Measurements from ENCODE around the gene LINGO1.

Gene LINGO1

DNA sequence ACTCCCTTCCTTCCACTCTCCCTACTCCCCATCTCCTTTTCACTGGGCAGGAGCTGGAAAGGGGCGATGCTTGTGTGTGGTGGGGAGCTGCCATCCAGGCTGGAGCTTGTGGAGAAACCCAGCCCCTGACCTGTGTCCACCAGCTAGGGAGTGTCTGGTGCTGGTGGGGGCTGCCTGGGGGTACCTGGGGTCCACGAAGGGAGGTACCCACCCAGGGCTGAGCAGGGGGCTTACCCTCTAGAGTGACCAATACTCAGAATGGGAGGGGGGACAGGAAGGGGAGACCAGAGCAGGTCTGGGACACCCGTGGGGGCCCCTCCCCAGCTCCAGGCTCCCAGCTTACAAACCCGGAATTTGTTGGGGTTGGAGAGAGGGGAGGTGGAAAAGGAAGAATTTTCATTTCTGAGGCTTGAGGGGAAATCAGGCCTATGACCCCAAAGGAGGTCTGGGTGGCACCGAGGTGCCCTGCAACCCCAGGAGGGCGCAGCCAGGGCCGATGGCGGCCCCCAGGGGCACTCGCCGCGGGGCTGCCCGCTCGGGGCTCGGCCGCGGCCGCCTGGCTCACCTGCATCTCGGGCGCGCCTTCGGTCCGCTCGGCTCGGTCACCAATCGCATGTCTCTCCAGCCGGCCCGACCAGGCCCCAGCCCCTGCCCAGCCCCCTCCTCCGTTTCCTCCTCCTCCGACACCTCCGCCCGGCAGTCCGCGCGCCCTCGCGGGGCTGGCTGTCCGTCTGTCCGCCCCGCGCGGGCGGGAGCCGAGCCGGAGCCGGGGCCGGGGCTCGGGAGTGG is 773 bp downstream of the LINGO1 start:
- Mint-ChIP-seq H3K27me3 (ENCODE audit: low read depth) (peaks cover 59% of the 10 kb centered on the region), H3K27ac (no peak overlapping the region), H3K36me3 (ENCODE audit: low read depth) (no peaks in the 10 kb centered on the region), H3K4me1 (ENCODE audit: low read depth) (no peaks in the 10 kb centered on the region), H3K9me3 (no peaks in the 10 kb centered on the region), H3K4me3 (no peak overlapping the region)
- no peak for DNase-seq (ENCODE audit: low spot score)

- Mint-ChIP-seq H3K27ac (no peak overlapping the region), H3K4me1 (ENCODE audit: low read depth) (no peaks in the 10 kb centered on the region), H3K36me3 (ENCODE audit: low read depth) (no peaks in the 10 kb centered on the region), H3K9me3 (no peaks in the 10 kb centered on the region), H3K27me3 (ENCODE audit: low read depth) (peaks cover 57% of the 10 kb centered on the region), H3K4me3 (no peak overlapping the region)
- DNase-seq (ENCODE audit: low spot score), result no peak
These were observed 1.6 kb downstream of the LINGO1 start for GRCh38 chr15:77630956-77631744.

- no peaks in the 10 kb centered on the region for H3K4me1 Mint-ChIP-seq (ENCODE audit: low read depth)
- peaks cover 46% of the 10 kb centered on the region for H3K27me3 Mint-ChIP-seq (ENCODE audit: low read depth)
- H3K9me3 Mint-ChIP-seq, result no peaks in the 10 kb centered on the region
- H3K4me3 Mint-ChIP-seq, result no peak overlapping the region
- H3K27ac Mint-ChIP-seq, result no peak overlapping the region
- no peak for DNase-seq (ENCODE audit: low spot score)
- H3K36me3 Mint-ChIP-seq (ENCODE audit: low read depth), result no peaks in the 10 kb centered on the region
These were observed 2.7 kb downstream of the LINGO1 start for GRCh38 chr15:77630056-77630455.

GRCh38 chr15:77629070-77630030 is 3.4 kb downstream of the LINGO1 start:
- H3K27ac Mint-ChIP-seq, result no peak overlapping the region
- no peak overlapping the region for H3K4me3 Mint-ChIP-seq
- peaks cover 46% of the 10 kb centered on the region for H3K27me3 Mint-ChIP-seq (ENCODE audit: low read depth)
- H3K36me3 Mint-ChIP-seq (ENCODE audit: low read depth), result no peaks in the 10 kb centered on the region
- no peaks in the 10 kb centered on the region for H3K4me1 Mint-ChIP-seq (ENCODE audit: low read depth)
- DNase-seq (ENCODE audit: low spot score), result no peak
- H3K9me3 Mint-ChIP-seq, result no peaks in the 10 kb centered on the region

GRCh38 chr15:77628010-77628409 is 4.7 kb downstream of the LINGO1 start:
- no peak for DNase-seq (ENCODE audit: low spot score)
- no peaks in the 10 kb centered on the region for H3K4me1 Mint-ChIP-seq (ENCODE audit: low read depth)
- H3K27ac Mint-ChIP-seq, result no peak overlapping the region
- H3K9me3 Mint-ChIP-seq, result no peaks in the 10 kb centered on the region
- H3K27me3 Mint-ChIP-seq (ENCODE audit: low read depth), result peaks cover 35% of the 10 kb centered on the region
- H3K36me3 Mint-ChIP-seq (ENCODE audit: low read depth), result no peaks in the 10 kb centered on the region
- H3K4me3 Mint-ChIP-seq, result no peak overlapping the region

- no peak for DNase-seq (ENCODE audit: low spot score)
- H3K27me3 Mint-ChIP-seq (ENCODE audit: low read depth), result peaks cover 35% of the 10 kb centered on the region
- H3K36me3 Mint-ChIP-seq (ENCODE audit: low read depth), result no peaks in the 10 kb centered on the region
- no peaks in the 10 kb centered on the region for H3K4me1 Mint-ChIP-seq (ENCODE audit: low read depth)
- no peak overlapping the region for H3K4me3 Mint-ChIP-seq
- H3K9me3 Mint-ChIP-seq, result no peaks in the 10 kb centered on the region
- no peak overlapping the region for H3K27ac Mint-ChIP-seq
These were observed 5.1 kb downstream of the LINGO1 start for GRCh38 chr15:77627581-77627980.

- Mint-ChIP-seq H3K4me1 (ENCODE audit: low read depth) (no peaks in the 10 kb centered on the region), H3K27ac (no peak overlapping the region), H3K4me3 (no peak overlapping the region), H3K9me3 (no peaks in the 10 kb centered on the region), H3K27me3 (ENCODE audit: low read depth) (peaks cover 35% of the 10 kb centered on the region), H3K36me3 (ENCODE audit: low read depth) (no peaks in the 10 kb centered on the region)
- DNase-seq (ENCODE audit: low spot score), result no peak
These were observed 5.6 kb downstream of the LINGO1 start for GRCh38 chr15:77627067-77627466.

- no peak for DNase-seq (ENCODE audit: low spot score)
- Mint-ChIP-seq H3K27me3 (ENCODE audit: low read depth) (peaks cover 26% of the 10 kb centered on the region), H3K4me1 (ENCODE audit: low read depth) (no peaks in the 10 kb centered on the region), H3K9me3 (no peaks in the 10 kb centered on the region), H3K27ac (no peak overlapping the region), H3K36me3 (ENCODE audit: low read depth) (no peaks in the 10 kb centered on the region), H3K4me3 (no peak overlapping the region)
These were observed 6.7 kb downstream of the LINGO1 start for GRCh38 chr15:77626002-77626401.

DNA sequence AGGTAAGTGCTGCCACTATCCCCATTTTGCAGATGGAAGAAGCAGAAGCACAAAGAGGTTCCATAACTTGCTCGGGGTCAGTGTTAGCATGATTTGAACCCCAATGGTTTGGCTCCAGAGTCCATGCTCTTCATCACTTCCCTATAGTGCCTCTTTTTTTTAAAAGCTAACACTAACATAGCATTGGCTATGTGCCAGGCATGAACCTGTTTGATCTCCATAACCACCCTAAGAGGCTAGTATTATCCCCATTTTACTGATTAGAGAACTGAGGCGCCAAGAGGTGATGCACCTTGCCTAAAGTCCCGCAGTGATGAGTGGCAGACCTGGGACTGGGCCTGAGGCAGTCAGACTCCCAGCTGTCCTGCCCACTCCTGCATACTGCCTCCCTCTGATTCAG is 7.3 kb downstream of the LINGO1 start:
- H3K36me3 Mint-ChIP-seq (ENCODE audit: low read depth), result no peaks in the 10 kb centered on the region
- H3K4me3 Mint-ChIP-seq, result no peak overlapping the region
- no peaks in the 10 kb centered on the region for H3K4me1 Mint-ChIP-seq (ENCODE audit: low read depth)
- H3K9me3 Mint-ChIP-seq, result no peaks in the 10 kb centered on the region
- DNase-seq (ENCODE audit: low spot score), result no peak
- peaks cover 20% of the 10 kb centered on the region for H3K27me3 Mint-ChIP-seq (ENCODE audit: low read depth)
- no peak overlapping the region for H3K27ac Mint-ChIP-seq

DNA sequence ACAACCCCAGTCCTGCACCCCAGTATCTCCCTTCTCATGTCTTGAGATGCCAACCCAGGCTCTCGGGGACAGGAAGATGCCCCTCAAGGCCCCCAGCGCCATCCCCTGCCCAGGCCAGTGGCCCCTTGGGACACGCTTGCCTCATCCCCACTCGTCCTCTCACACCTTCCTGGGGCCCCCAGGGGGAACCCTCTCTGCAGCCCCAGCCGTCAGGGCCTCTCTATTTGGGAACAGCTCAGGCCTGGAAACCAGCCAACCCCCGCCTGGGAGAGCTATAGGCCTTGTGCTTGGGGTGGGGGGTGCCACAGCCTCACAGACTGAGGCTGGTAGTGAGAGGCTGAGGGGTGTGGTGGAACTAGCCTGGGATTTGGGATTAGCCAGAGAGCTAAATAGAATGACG is 7.8 kb downstream of the LINGO1 start:
- Mint-ChIP-seq H3K4me3 (no peak overlapping the region), H3K27me3 (ENCODE audit: low read depth) (peaks cover 15% of the 10 kb centered on the region), H3K36me3 (ENCODE audit: low read depth) (no peaks in the 10 kb centered on the region), H3K27ac (no peak overlapping the region), H3K9me3 (no peaks in the 10 kb centered on the region), H3K4me1 (ENCODE audit: low read depth) (no peaks in the 10 kb centered on the region)
- DNase-seq (ENCODE audit: low spot score), result no peak

DNA sequence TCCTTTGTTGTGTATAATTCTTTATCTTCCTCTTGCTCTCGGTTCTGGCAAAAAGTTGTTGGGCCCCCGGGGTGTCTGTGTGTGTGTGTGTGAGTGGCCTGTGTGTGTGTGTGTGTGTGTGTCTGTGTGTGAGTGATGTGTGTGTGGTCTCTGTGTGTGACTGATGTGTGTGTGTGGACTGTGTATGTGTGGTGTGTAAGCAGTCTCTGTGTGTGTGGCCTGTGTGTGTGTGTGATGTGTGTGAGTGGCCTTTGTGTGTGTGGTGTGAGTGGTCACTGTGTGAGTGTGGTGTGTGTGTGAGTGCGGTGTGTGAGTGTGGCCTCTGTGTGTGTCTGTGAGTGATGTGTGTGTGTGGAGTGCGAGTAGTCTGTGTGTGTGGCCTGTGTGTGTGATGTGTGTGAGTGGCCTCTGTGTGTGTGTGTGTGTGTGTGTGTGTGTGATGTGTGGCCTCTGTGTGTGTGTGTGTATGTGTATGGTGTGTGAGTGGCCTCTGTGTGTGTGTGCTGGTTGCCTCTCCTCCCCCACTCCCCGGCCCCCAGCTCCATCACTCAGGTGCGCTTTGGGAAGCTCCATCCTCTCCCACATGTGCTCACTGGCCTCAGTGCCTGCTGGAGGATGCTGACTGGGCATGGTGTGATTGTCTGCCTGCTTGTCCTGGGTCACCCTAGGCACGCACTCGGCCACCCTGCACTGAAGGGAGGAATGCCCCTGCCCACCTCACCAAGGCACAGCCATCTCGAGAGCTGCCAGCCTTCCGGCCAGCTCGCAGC is 8.8 kb downstream of the LINGO1 start:
- peaks cover 6% of the 10 kb centered on the region for H3K27me3 Mint-ChIP-seq (ENCODE audit: low read depth)
- H3K36me3 Mint-ChIP-seq (ENCODE audit: low read depth), result no peaks in the 10 kb centered on the region
- no peaks in the 10 kb centered on the region for H3K9me3 Mint-ChIP-seq
- no peak overlapping the region for H3K27ac Mint-ChIP-seq
- H3K4me3 Mint-ChIP-seq, result no peak overlapping the region
- H3K4me1 Mint-ChIP-seq (ENCODE audit: low read depth), result no peaks in the 10 kb centered on the region
- no peak for DNase-seq (ENCODE audit: low spot score)

DNA sequence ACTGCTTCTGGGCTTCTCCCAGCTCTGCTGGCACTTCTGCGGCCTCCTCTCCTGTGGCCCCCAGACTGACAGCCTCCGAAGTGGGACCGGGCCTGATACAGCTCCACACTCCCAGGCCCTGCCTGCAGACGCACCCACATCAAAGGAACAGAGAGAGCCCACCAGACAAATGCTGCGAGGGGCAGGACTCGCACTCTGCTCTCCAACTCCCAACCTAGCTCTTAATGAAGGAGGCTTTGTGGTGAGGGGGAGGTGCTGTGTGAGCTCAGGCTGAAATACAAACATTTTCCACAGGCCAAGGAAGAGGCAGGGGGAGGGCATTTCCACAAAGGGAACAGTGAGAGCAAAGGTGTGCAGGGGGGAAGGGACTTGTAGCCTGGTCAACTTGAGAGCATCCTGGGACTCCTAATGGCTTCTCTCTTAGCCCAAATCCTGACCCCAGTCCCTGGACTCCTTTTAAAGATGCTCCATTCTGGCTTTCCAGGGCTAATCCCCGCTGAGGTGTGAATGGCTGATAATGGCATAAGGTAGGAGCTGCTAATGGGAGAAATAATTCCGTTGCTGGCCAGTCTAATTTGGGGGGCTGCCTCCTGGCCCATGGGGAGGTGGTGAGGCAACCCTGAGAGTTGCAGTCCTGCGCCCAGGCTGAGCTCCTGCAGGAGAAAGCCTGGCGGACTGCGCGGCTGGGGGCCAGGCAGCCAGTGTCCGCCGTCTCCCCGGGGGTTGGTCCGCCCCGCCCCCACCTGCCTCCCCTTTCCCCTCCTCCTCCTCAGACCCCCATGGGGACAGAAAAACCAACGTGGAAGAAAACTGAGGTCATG is 9.6 kb downstream of the LINGO1 start:
- no peaks in the 10 kb centered on the region for H3K36me3 Mint-ChIP-seq (ENCODE audit: low read depth)
- H3K9me3 Mint-ChIP-seq, result no peaks in the 10 kb centered on the region
- H3K4me3 Mint-ChIP-seq, result no peak overlapping the region
- no peak for DNase-seq (ENCODE audit: low spot score)
- H3K4me1 Mint-ChIP-seq (ENCODE audit: low read depth), result no peaks in the 10 kb centered on the region
- no peak overlapping the region for H3K27ac Mint-ChIP-seq
- H3K27me3 Mint-ChIP-seq (ENCODE audit: low read depth), result peaks cover 2% of the 10 kb centered on the region

Measured in T-helper 2 cell treated with Interferon-gamma antibody and Interleukin-4, amounts not matched to agents 5 μg/mL and 100 μg/mL, for 36 hours (primary cell).